ENCODE measurements around the gene CDK19.
"Not testable (repeated sequence)": the region's sequence is repeated elsewhere in the genome, so short reads cannot be mapped to it uniquely, and the experiment has no call there.

- TF ChIP-seq CTCF (IDR thresholded peaks at IDR 0.05; ENCODE audit: poor library complexity, severe bottlenecking); EP300 (conservative IDR thresholded peaks at IDR 0.05; ENCODE audit: poor library complexity, severe bottlenecking); POLR2AphosphoS5 (IDR thresholded peaks at IDR 0.05); EZH2 (IDR thresholded peaks at IDR 0.05; ENCODE audit: borderline replicate concordance, insufficient read depth, low read length, poor library complexity, severe bottlenecking); RAD21 (conservative IDR thresholded peaks at IDR 0.05): not testable (repeated sequence)
Observed at GRCh38 chr6:110835751-110836150, 20.5 kb upstream of the CDK19 start.

Data from neural cell (in vitro differentiated cells).